Right atrium auricular region (tissue), 2 donors: ENCODE data around the gene IL25. TPM values are rescaled to one million over a fixed set of nuclear protein-coding genes. Genes with fewer than 3 reads are reported as not detected.
A peak's percentile ranks its signal among the peaks of the same experiment; 100 is the strongest.

Experiments
- DNase-seq: peaks from one replicate; pipeline ENCODE4 v3.0.0-alpha.2; 2019; ENCODE audit warnings: low spot score
- H3K27ac ChIP-seq, 2 donors: fragments of 200-600 bp; sonication (generic); 1 replicate in 1 of 2; 2 replicates in 1 of 2; pipeline ENCODE4 v1.5.1; 2016 to 2019
- H3K27me3 ChIP-seq, 2 donors: fragments of 200-600 bp; sonication (generic); one replicate each; pipeline versions ENCODE4 v1.5.1 to v1.6.0; 2017 to 2019
- H3K36me3 ChIP-seq: fragments of 200-600 bp; sonication (generic); one replicate; pipeline ENCODE4 v1.5.1; 2016
- H3K4me1 ChIP-seq, 2 donors: fragments of 200-600 bp; sonication (generic); one replicate each; pipeline versions ENCODE4 v1.5.1 to v1.6.0; 2017 to 2019
- H3K4me3 ChIP-seq, 2 donors: fragments of 200-600 bp; sonication (generic); 1 replicate in 1 of 2; 2 replicates in 1 of 2; pipeline ENCODE4 v1.5.1; 2017 to 2019; ENCODE audit warnings: mild to moderate bottlenecking in 1 of 2, moderate library complexity in 1 of 2
- H3K9me3 ChIP-seq, 2 donors: fragments of 200-600 bp; sonication (generic); one replicate each; pipeline ENCODE4 v1.5.1; 2019
- CTCF ChIP-seq, 2 donors: fragments of 200-600 bp; sonication (generic); IDR thresholded peaks; one replicate each; pipeline ENCODE4 v1.5.1; 2019; ENCODE audit warnings: antibody characterized with exemption in 2 of 2
- total RNA-seq, 2 donors: library from RNA; depleted of rRNA; stranded (reverse); fragments of >200 nt; gene quantifications; one replicate each; pipeline ENCODE4 v1.1.0, GENCODE V29; 2016

The IL25 gene
- total RNA-seq, 2 donors from 2014 or later, result not detected

- H3K4me3 ChIP-seq, result peak overlapping the region; percentile 61 to 82
- no peaks in the 10 kb centered on the region for H3K27me3 ChIP-seq
- no peak for DNase-seq
- H3K4me1 ChIP-seq, result no peaks in the 10 kb centered on the region
- H3K27ac ChIP-seq, result peak overlapping the region; percentile 81 to 91
- H3K36me3 ChIP-seq, result peaks cover 80% of the 10 kb centered on the region
- no peak for TF ChIP-seq CTCF (IDR thresholded peaks at IDR 0.05)
- H3K9me3 ChIP-seq, result no peaks in the 10 kb centered on the region
Observed at GRCh38 chr14:23405096-23405495, 32.5 kb downstream of the IL25 start.

GRCh38 chr14:23405516-23406025 is 33.0 kb downstream of the IL25 start:
- Histone ChIP-seq H3K4me3 (peak overlapping the region; percentile 61 to 82), H3K27ac (peak overlapping the region; percentile 81 to 91)
- no peak for DNase-seq

GRCh38 chr14:23406244-23406643 is 33.6 kb downstream of the IL25 start:
- Histone ChIP-seq H3K36me3 (peaks cover 68% of the 10 kb centered on the region), H3K27me3 (no peaks in the 10 kb centered on the region), H3K27ac (peak overlapping the region; percentile 81 to 91), H3K4me3 (peak overlapping the region; percentile 61 to 82), H3K4me1 (no peaks in the 10 kb centered on the region), H3K9me3 (no peaks in the 10 kb centered on the region)
- TF ChIP-seq CTCF (IDR thresholded peaks at IDR 0.05), result no peak
- no peak for DNase-seq

More at GRCh38 chr14:23405516-23406025, 33.0 kb downstream of the IL25 start:
- TF ChIP-seq CTCF (IDR thresholded peaks at IDR 0.05), result no peak
- no peaks in the 10 kb centered on the region for H3K4me1 ChIP-seq
- no peaks in the 10 kb centered on the region for H3K9me3 ChIP-seq
- H3K27me3 ChIP-seq, result no peaks in the 10 kb centered on the region
- peaks cover 75% of the 10 kb centered on the region for H3K36me3 ChIP-seq

GRCh38 chr14:23406725-23407355 is 34.2 kb downstream of the IL25 start:
- no peaks in the 10 kb centered on the region for H3K27me3 ChIP-seq
- no peaks in the 10 kb centered on the region for H3K9me3 ChIP-seq
- no peak for TF ChIP-seq CTCF (IDR thresholded peaks at IDR 0.05)
- no peaks in the 10 kb centered on the region for H3K4me1 ChIP-seq
- peaks cover 62% of the 10 kb centered on the region for H3K36me3 ChIP-seq
- H3K4me3 ChIP-seq, result peak overlapping the region; percentile 61 to 82
- DNase-seq, result no peak
- H3K27ac ChIP-seq, result peak overlapping the region; percentile 81 to 91

- Histone ChIP-seq H3K9me3 (no peaks in the 10 kb centered on the region), H3K36me3 (peaks cover 54% of the 10 kb centered on the region), H3K4me3 (peak within 1 kb of the TSS; percentile 61 to 82), H3K4me1 (no peaks in the 10 kb centered on the region), H3K27ac (peak within 1 kb of the TSS; percentile 84 to 91), H3K27me3 (no peaks in the 10 kb centered on the region)
- DNase-seq, result no peak
- TF ChIP-seq CTCF (IDR thresholded peaks at IDR 0.05), result no peak
Observed at GRCh38 chr14:23407516-23408306, 35.1 kb downstream of the IL25 start, which contains the start of gene MYH6. Gene MYH6 (minus strand): TSS chr14:23408273. CDS start chr14:23407223, 1,050 bp downstream.
